Adrenal gland (tissue), 5 donors: Measurements from ENCODE around the gene SPOCK2.

Experiments
- CTCF ChIP-seq, 6 experiments: fragments of 450-650 bp in 4 of 6; fragments of 200-600 bp in 2 of 6; sonication (generic) in 1 of 6; IDR thresholded peaks; 1 replicate in 5 of 6; 2 replicates in 1 of 6; pipeline versions ENCODE4 v1.5.1 to v1.8.0; 2016 to 2021; ENCODE audit warnings: antibody characterized with exemption in 6 of 6, mild to moderate bottlenecking in 2 of 6, moderate library complexity in 1 of 6
- POLR2A ChIP-seq, 2 donors: fragments of 450-650 bp; IDR thresholded peaks; one replicate each; pipeline ENCODE4 v1.6.1; 2017; ENCODE audit warnings: antibody characterized with exemption in 2 of 2, mild to moderate bottlenecking in 2 of 2, moderate library complexity in 1 of 2
- donor health status: DM: no; HTN: no; CAD: no.

GRCh38 chr10:72015841-72016240 lies 72.5 kb downstream of the SPOCK2 start:
- TF ChIP-seq CTCF (IDR thresholded peaks at IDR 0.05) (no peak), POLR2A (IDR thresholded peaks at IDR 0.05) (no peak)
